Activated CD4-positive, CD25-positive, alpha-beta regulatory T cell treated with anti-CD3 and anti-CD28 coated beads, Interleukin-2, amount 50 U/mL, for 72 hours (primary cell): ENCODE data around the gene RPS6KA5.
"Not testable (repeated sequence)": the region's sequence is repeated elsewhere in the genome, so short reads cannot be mapped to it uniquely, and the experiment has no call there.

Source experiments
- DNase-seq: peaks from one replicate; pipeline ENCODE4 v3.0.0; 2021

Gene RPS6KA5

GRCh38 chr14:91060351-91061055 is at the start of gene RPS6KA5:
TSS of gene RPS6KA5 (minus strand) at chr14:91060641. CDS start at chr14:91060434, 207 bp downstream.
- peak; percentile 99 for DNase-seq

- peak; percentile 46 for DNase-seq
These were observed 48.6 kb upstream of the RPS6KA5 start for GRCh38 chr14:91108941-91109611.

GRCh38 chr14:91103116-91103515 is 42.7 kb upstream of the RPS6KA5 start:
- no peak for DNase-seq

- DNase-seq, result no peak
These were observed 39.7 kb upstream of the RPS6KA5 start for GRCh38 chr14:91100102-91100501.

- DNase-seq, result no peak
These were observed 38.1 kb upstream of the RPS6KA5 start for GRCh38 chr14:91098591-91098990.

GRCh38 chr14:91097657-91098056 is 37.2 kb upstream of the RPS6KA5 start:
- not testable (repeated sequence) for DNase-seq

GRCh38 chr14:91095178-91095577 is 34.7 kb upstream of the RPS6KA5 start:
- DNase-seq, result no peak

- DNase-seq, result no peak
These were observed 34.3 kb upstream of the RPS6KA5 start for GRCh38 chr14:91094772-91095171.

GRCh38 chr14:91093743-91094472 is 33.5 kb upstream of the RPS6KA5 start:
- not testable (repeated sequence) for DNase-seq

GRCh38 chr14:91092073-91092472 is 31.6 kb upstream of the RPS6KA5 start:
- DNase-seq, result no peak

- no peak for DNase-seq
These were observed 30.3 kb upstream of the RPS6KA5 start for GRCh38 chr14:91090743-91091142.

GRCh38 chr14:91089958-91090535 is 29.6 kb upstream of the RPS6KA5 start:
- DNase-seq, result no peak

GRCh38 chr14:91088585-91089235 is 28.3 kb upstream of the RPS6KA5 start:
- no peak for DNase-seq

GRCh38 chr14:91087470-91087869 is 27.0 kb upstream of the RPS6KA5 start:
- DNase-seq, result not testable (repeated sequence)

- DNase-seq, result no peak
These were observed 24.1 kb upstream of the RPS6KA5 start for GRCh38 chr14:91084516-91084915.

GRCh38 chr14:91082282-91082681 is 21.8 kb upstream of the RPS6KA5 start:
- no peak for DNase-seq

GRCh38 chr14:91080071-91080470 is 19.6 kb upstream of the RPS6KA5 start:
- DNase-seq, result no peak

GRCh38 chr14:91078095-91078737 is 17.8 kb upstream of the RPS6KA5 start:
- no peak for DNase-seq

- no peak for DNase-seq
These were observed 15.1 kb upstream of the RPS6KA5 start for GRCh38 chr14:91075553-91075952.

- no peak for DNase-seq
These were observed 10.1 kb upstream of the RPS6KA5 start for GRCh38 chr14:91070572-91070971.

- no peak for DNase-seq
These were observed 8.2 kb upstream of the RPS6KA5 start for GRCh38 chr14:91068642-91069041.

GRCh38 chr14:91067186-91067585 is 6.7 kb upstream of the RPS6KA5 start:
- no peak for DNase-seq
